GM23338 (cell line): ENCODE data around the gene MYH14. TPM values are rescaled to one million over a fixed set of nuclear protein-coding genes. Genes with fewer than 3 reads are reported as not detected.

Source experiments
- ATAC-seq: fragments of 200-7000 bp; cut with Tn5 transposase; 3 replicates; pipeline ENCODE4 v1.9.1; 2020
- DNase-seq: peaks from one replicate; pipeline ENCODE4 v3.0.0-alpha.2; 2015; ENCODE audit warnings: low spot score
- H2AFZ ChIP-seq: fragments of 200-600 bp; sonication (generic); 2 replicates; pipeline ENCODE4 v1.8.0; 2016; ENCODE audit warnings: antibody characterized with exemption, mild to moderate bottlenecking, moderate library complexity
- H3F3A ChIP-seq: fragments of 200-600 bp; sonication (generic); replicated peaks from 2 replicates; pipeline ENCODE4 v1.8.0; 2017; ENCODE audit warnings: antibody characterized with exemption, mixed run types, low read depth
- H3K27ac ChIP-seq: fragments of 200-600 bp; sonication (generic); 2 replicates; pipeline ENCODE4 v1.6.1; 2016; ENCODE audit warnings: low read depth
- H3K27me3 ChIP-seq: fragments of 200-600 bp; sonication (generic); 2 replicates; pipeline ENCODE4 v1.8.0; 2016; ENCODE audit warnings: mild to moderate bottlenecking, mixed run types, moderate library complexity; ENCODE audit not compliant: insufficient read depth
- H3K36me3 ChIP-seq: fragments of 200-600 bp; sonication (generic); 2 replicates; pipeline ENCODE4 v1.8.0; 2016; ENCODE audit warnings: mild to moderate bottlenecking; ENCODE audit not compliant: insufficient read depth
- H3K4me1 ChIP-seq: fragments of 200-600 bp; sonication (generic); 2 replicates; pipeline ENCODE4 v1.8.0; 2016; ENCODE audit warnings: mild to moderate bottlenecking, moderate library complexity; ENCODE audit not compliant: insufficient read depth
- H3K4me2 ChIP-seq: fragments of 200-600 bp; sonication (generic); 2 replicates; pipeline ENCODE4 v1.7.1; 2017; ENCODE audit warnings: mixed run types
- H3K4me3 ChIP-seq: fragments of 200-600 bp; sonication (generic); 2 replicates; pipeline ENCODE4 v1.6.1; 2016; ENCODE audit warnings: mixed run types
- H3K79me2 ChIP-seq: fragments of 200-600 bp; sonication (generic); replicated peaks from 2 replicates; pipeline ENCODE4 v1.8.0; 2017; ENCODE audit warnings: mild to moderate bottlenecking; ENCODE audit not compliant: insufficient read depth
- H3K9me2 ChIP-seq: fragments of 200-600 bp; sonication (generic); 2 replicates; pipeline ENCODE4 v1.8.0; 2017; ENCODE audit not compliant: insufficient read depth
- H4K20me1 ChIP-seq: fragments of 200-600 bp; sonication (generic); replicated peaks from 2 replicates; pipeline ENCODE4 v1.8.0; 2017; ENCODE audit warnings: mild to moderate bottlenecking; ENCODE audit not compliant: insufficient read depth
- H3K27ac Mint-ChIP-seq: 2 replicates; pipeline ENCODE4 v1.8.0; 2020; ENCODE audit warnings: inconsistent platforms, mild to moderate bottlenecking, moderate library complexity, mixed read lengths
- H3K27me3 Mint-ChIP-seq: 3 replicates; pipeline ENCODE4 v1.8.0; 2022; ENCODE audit warnings: low read depth, mild to moderate bottlenecking, moderate library complexity, mixed read lengths, inconsistent platforms; ENCODE audit not compliant: insufficient read depth, poor library complexity
- H3K36me3 Mint-ChIP-seq: 3 replicates; pipeline ENCODE4 v1.8.0; 2021; ENCODE audit warnings: low read depth, mild to moderate bottlenecking, inconsistent platforms, moderate library complexity, mixed read lengths
- H3K4me1 Mint-ChIP-seq: 3 replicates; pipeline ENCODE4 v1.8.0; 2020; ENCODE audit warnings: mild to moderate bottlenecking, inconsistent platforms, mixed read lengths
- H3K4me3 Mint-ChIP-seq: 3 replicates; pipeline ENCODE4 v1.8.0; 2021; ENCODE audit warnings: moderate library complexity, mild to moderate bottlenecking, inconsistent platforms, mixed read lengths
- H3K9me3 Mint-ChIP-seq: 3 replicates; pipeline ENCODE4 v1.8.0; 2020; ENCODE audit warnings: moderate library complexity, mild to moderate bottlenecking, inconsistent platforms, mixed read lengths
- CREB1 ChIP-seq: fragments of 250-450 bp; sonication (Bioruptor Pico); IDR thresholded peaks from 2 replicates; pipeline ENCODE4 v1.5.0; 2020; ENCODE audit warnings: low read depth, mild to moderate bottlenecking, moderate library complexity
- EZH2phosphoT487 ChIP-seq: fragments of 200-600 bp; sonication (generic); IDR thresholded peaks from one replicate; pipeline ENCODE4 v1.8.1; 2018; ENCODE audit warnings: antibody characterized with exemption; ENCODE audit not compliant: unreplicated experiment
- JUNB ChIP-seq: IDR thresholded peaks from one replicate; pipeline ENCODE4 v1.6.1; 2016; ENCODE audit warnings: antibody characterized with exemption; ENCODE audit not compliant: unreplicated experiment
- STAT1 ChIP-seq: IDR thresholded peaks from one replicate; pipeline ENCODE4 v1.6.1; 2016; ENCODE audit warnings: antibody characterized with exemption; ENCODE audit not compliant: unreplicated experiment
- ZNF331 ChIP-seq: fragments of 250-450 bp; sonication (Bioruptor Pico); IDR thresholded peaks from 2 replicates; pipeline ENCODE4 v1.5.0; 2020; ENCODE audit warnings: low read depth, mild to moderate bottlenecking, moderate library complexity
- polyA plus RNA-seq: library from polyadenylated mRNA; unstranded; fragments of >200 nt; fragmentation: Nextera tagmentation; extraction: Ambion mirVana; gene quantifications from 2 replicates; pipeline ENCODE4 v1.2.1, GENCODE V29; 2016
- total RNA-seq: library from RNA; depleted of rRNA; stranded (reverse); fragments of >200 nt; shearing (Covaris generic); gene quantifications from 2 replicates; pipeline ENCODE4 v1.2.3, GENCODE V29; 2014
- TF ChIP-seq, protein P1 (sequence below), 2 experiments: fragments of 200-600 bp in 1 of 2; sonication (generic) in 1 of 2; conservative IDR thresholded peaks; 2 replicates each; pipeline versions ENCODE4 v1.5.1 to v1.6.1; 2016 to 2017; ENCODE audit warnings: antibody characterized with exemption in 2 of 2, low read depth in 2 of 2, mild to moderate bottlenecking in 2 of 2, moderate library complexity in 1 of 2
- TF ChIP-seq, protein P2 (sequence below): IDR thresholded peaks from one replicate; pipeline ENCODE4 v1.6.1; 2018; ENCODE audit warnings: antibody characterized with exemption; ENCODE audit not compliant: unreplicated experiment

MYH14 gene
- total and polyA plus RNA-seq, 2 experiments from 2014 or later = 25.5 to 27.5 TPM

DNA sequence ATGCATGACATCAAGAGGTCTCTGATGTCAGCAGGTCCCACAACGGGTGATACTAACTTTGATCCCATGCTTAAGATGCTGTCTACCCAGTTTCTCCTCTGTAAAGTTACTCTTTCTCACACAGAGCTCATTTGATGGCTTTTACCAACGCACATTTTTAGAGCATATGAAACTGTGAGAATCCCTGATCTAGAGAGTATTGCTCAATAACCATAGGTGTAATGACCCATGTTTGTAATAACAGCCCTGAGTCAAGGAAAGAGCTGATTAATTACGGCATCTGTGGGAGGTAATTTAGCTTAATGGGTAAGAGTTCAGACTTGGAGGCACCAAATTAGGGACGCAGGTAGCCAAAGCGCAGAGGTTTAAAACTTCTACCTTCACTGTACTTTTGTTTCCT lies 22.3 kb upstream of the MYH14 start (continued):
- TF ChIP-seq, protein P1, sequence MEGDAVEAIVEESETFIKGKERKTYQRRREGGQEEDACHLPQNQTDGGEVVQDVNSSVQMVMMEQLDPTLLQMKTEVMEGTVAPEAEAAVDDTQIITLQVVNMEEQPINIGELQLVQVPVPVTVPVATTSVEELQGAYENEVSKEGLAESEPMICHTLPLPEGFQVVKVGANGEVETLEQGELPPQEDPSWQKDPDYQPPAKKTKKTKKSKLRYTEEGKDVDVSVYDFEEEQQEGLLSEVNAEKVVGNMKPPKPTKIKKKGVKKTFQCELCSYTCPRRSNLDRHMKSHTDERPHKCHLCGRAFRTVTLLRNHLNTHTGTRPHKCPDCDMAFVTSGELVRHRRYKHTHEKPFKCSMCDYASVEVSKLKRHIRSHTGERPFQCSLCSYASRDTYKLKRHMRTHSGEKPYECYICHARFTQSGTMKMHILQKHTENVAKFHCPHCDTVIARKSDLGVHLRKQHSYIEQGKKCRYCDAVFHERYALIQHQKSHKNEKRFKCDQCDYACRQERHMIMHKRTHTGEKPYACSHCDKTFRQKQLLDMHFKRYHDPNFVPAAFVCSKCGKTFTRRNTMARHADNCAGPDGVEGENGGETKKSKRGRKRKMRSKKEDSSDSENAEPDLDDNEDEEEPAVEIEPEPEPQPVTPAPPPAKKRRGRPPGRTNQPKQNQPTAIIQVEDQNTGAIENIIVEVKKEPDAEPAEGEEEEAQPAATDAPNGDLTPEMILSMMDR (conservative IDR thresholded peaks at IDR 0.05; ENCODE audit: low read depth in 2 of 2) = no peak
- no peak for TF ChIP-seq EZH2phosphoT487

DNA sequence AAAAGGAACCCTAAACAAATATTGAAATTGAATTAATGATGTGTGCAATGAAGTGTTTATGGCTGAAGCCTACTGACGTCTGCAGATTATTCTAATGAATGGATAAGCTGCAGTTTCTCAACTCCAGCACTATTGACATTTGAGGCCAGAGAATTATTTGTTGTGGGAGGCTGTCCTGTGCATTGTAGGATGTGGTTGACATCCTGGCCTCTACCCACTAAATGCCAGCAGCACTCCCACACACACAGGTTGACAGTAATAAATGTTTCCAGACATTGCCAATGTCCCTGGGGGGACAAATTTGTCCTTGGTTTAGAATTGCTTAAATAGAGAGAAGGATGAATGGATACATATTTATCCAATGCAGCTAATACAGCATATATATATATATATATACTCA lies 19.2 kb upstream of the MYH14 start:
- H3K27me3 ChIP-seq = no peaks in the 10 kb centered on the region
- H3K36me3 ChIP-seq = no peaks in the 10 kb centered on the region
- H3K79me2 ChIP-seq = no peaks in the 10 kb centered on the region
- H4K20me1 ChIP-seq = no peaks in the 10 kb centered on the region
- DNase-seq (no peak), ATAC-seq (no peak)
- H3K27ac ChIP-seq = no peak overlapping the region
- Mint-ChIP-seq H3K36me3 (peaks cover 28% of the 10 kb centered on the region; the same call in 2 of the 3 replicates), H3K27me3 (peaks cover 2% of the 10 kb centered on the region), H3K4me1 (no peaks in the 10 kb centered on the region), H3K9me3 (peaks cover 90% of the 10 kb centered on the region), H3K4me3 (no peak overlapping the region), H3K27ac (no peak overlapping the region)
- no peak overlapping the region for H2AFZ ChIP-seq
- H3K9me2 ChIP-seq = no peaks in the 10 kb centered on the region
- no peaks in the 10 kb centered on the region for H3K4me1 ChIP-seq
- no peak overlapping the region for H3K4me3 ChIP-seq
- no peak for TF ChIP-seq STAT1
- TF ChIP-seq CREB1 (CRISPR knock-in tag) = no peak
- TF ChIP-seq, protein P1 (conservative IDR thresholded peaks at IDR 0.05; ENCODE audit: low read depth in 2 of 2) = no peak
- TF ChIP-seq, protein P2, sequence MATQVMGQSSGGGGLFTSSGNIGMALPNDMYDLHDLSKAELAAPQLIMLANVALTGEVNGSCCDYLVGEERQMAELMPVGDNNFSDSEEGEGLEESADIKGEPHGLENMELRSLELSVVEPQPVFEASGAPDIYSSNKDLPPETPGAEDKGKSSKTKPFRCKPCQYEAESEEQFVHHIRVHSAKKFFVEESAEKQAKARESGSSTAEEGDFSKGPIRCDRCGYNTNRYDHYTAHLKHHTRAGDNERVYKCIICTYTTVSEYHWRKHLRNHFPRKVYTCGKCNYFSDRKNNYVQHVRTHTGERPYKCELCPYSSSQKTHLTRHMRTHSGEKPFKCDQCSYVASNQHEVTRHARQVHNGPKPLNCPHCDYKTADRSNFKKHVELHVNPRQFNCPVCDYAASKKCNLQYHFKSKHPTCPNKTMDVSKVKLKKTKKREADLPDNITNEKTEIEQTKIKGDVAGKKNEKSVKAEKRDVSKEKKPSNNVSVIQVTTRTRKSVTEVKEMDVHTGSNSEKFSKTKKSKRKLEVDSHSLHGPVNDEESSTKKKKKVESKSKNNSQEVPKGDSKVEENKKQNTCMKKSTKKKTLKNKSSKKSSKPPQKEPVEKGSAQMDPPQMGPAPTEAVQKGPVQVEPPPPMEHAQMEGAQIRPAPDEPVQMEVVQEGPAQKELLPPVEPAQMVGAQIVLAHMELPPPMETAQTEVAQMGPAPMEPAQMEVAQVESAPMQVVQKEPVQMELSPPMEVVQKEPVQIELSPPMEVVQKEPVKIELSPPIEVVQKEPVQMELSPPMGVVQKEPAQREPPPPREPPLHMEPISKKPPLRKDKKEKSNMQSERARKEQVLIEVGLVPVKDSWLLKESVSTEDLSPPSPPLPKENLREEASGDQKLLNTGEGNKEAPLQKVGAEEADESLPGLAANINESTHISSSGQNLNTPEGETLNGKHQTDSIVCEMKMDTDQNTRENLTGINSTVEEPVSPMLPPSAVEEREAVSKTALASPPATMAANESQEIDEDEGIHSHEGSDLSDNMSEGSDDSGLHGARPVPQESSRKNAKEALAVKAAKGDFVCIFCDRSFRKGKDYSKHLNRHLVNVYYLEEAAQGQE = no peak
- TF ChIP-seq JUNB = no peak
- no peak for TF ChIP-seq ZNF331 (CRISPR knock-in tag)
- no peak overlapping the region for H3K4me2 ChIP-seq
- no peaks in the 10 kb centered on the region for H3F3A ChIP-seq
